Measurements from ENCODE around the gene ACVR2B. TPM values are rescaled to one million over a fixed set of nuclear protein-coding genes. Genes with fewer than 3 reads are reported as not detected.

ACVR2B gene
- total and polyA plus RNA-seq, 10 of the 15 experiments (the other 5 are each of a cell fraction or from before 2014, with no cell fraction given), result 0.27 to 2.9 (median 1.0) TPM

DNA sequence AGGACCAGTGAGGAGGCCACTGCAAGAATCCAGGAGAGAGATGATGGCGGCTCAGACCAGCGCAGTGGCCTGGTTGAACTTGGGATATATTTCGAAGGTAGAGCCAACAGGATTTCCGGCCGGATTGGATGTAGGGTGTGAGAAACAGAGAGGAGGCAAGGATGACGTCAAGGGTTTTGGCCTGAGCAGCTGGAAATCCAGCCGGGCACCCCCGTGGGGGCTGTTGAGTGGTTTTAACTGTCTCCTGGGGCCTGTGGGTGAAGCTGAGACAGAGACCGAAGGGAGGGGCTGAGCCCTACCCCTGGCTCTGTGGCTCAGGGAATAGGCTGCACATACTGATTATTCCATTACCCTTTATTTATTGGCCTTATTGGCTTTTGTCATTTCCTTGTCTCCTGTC, 88.1 kb downstream of the ACVR2B start (continued):
- no peak for TF ChIP-seq ATF7 (IDR thresholded peaks at IDR 0.05; ENCODE audit: low read depth)

Small RNA genes within 50 kb of the gene (small RNA-seq; reads per million reads assigned to genes)
- gene RF00019, result not detected

Other genes starting within 250 kb of the ACVR2B start
- not detected in 2 replicates for gene SLC22A13, start 188.1 kb upstream of the ACVR2B start, total RNA-seq (2014; rRNA removed)
- 0.13 and 0.18 TPM in 2 replicates for gene SLC22A13, start 188.1 kb upstream of the ACVR2B start, total RNA-seq (2014; rRNA removed; fragmentation: Illumina TruSeq; extraction: Trizol)
- 0.13 TPM in 1 of 2 replicates, not detected in the other for gene SLC22A13, start 188.1 kb upstream of the ACVR2B start, total RNA-seq (2021)
- gene SLC22A13, start 188.1 kb upstream of the ACVR2B start, polyA plus RNA-seq (2011; rRNA removed), result 0.11 TPM in 1 of 2 replicates, not detected in the other
- 0.03 TPM in 1 of 2 replicates, not detected in the other for gene SLC22A13, start 188.1 kb upstream of the ACVR2B start, polyA plus RNA-seq (2014; fragmentation: Illumina TruSeq; extraction: Trizol)
- gene SLC22A13, start 188.1 kb upstream of the ACVR2B start, polyA plus RNA-seq (2014; fragmentation: Nextera tagmentation; extraction: Ambion mirVana), result under 1 TPM in 1 of 2 experiments, not detected in 1; 0.04 TPM
- 0.05 and 0.19 TPM in 2 replicates for gene SLC22A13, start 188.1 kb upstream of the ACVR2B start, polyA plus RNA-seq (2014; rRNA removed)
- gene SLC22A13, start 188.1 kb upstream of the ACVR2B start, polyA plus RNA-seq (2016; fragmentation: Nextera tagmentation; extraction: Ambion mirVana), result not detected
- not detected in 2 replicates for gene SLC22A14, start 171.6 kb upstream of the ACVR2B start, total RNA-seq (2014; rRNA removed)
- not detected in 2 replicates for gene SLC22A14, start 171.6 kb upstream of the ACVR2B start, total RNA-seq (2014; rRNA removed; fragmentation: Illumina TruSeq; extraction: Trizol)
- not detected in 2 replicates for gene SLC22A14, start 171.6 kb upstream of the ACVR2B start, total RNA-seq (2021)
- gene SLC22A14, start 171.6 kb upstream of the ACVR2B start, polyA plus RNA-seq (2011; rRNA removed), result 0.04 TPM in 1 of 2 replicates, not detected in the other
- gene SLC22A14, start 171.6 kb upstream of the ACVR2B start, polyA plus RNA-seq (2014; fragmentation: Illumina TruSeq; extraction: Trizol), result not detected in 2 replicates
- not detected for gene SLC22A14, start 171.6 kb upstream of the ACVR2B start, polyA plus RNA-seq (2014; fragmentation: Nextera tagmentation; extraction: Ambion mirVana)
- not detected in 2 replicates for gene SLC22A14, start 171.6 kb upstream of the ACVR2B start, polyA plus RNA-seq (2014; rRNA removed)
- gene SLC22A14, start 171.6 kb upstream of the ACVR2B start, polyA plus RNA-seq (2016; fragmentation: Nextera tagmentation; extraction: Ambion mirVana), result not detected
- 3.5 and 3.7 TPM in 2 replicates for gene XYLB, start 107.1 kb upstream of the ACVR2B start, total RNA-seq (2014; rRNA removed)
- gene XYLB, start 107.1 kb upstream of the ACVR2B start, total RNA-seq (2014; rRNA removed; fragmentation: Illumina TruSeq; extraction: Trizol), result 2.8 and 3.1 TPM in 2 replicates
- 2.9 and 4.0 TPM in 2 replicates for gene XYLB, start 107.1 kb upstream of the ACVR2B start, total RNA-seq (2021)
- gene XYLB, start 107.1 kb upstream of the ACVR2B start, polyA plus RNA-seq (2011; rRNA removed), result 3.1 and 6.1 TPM in 2 replicates
- 3.9 and 5.4 TPM in 2 replicates for gene XYLB, start 107.1 kb upstream of the ACVR2B start, polyA plus RNA-seq (2014; fragmentation: Illumina TruSeq; extraction: Trizol)
- under 1 TPM; 0.60 to 0.80 TPM for gene XYLB, start 107.1 kb upstream of the ACVR2B start, polyA plus RNA-seq (2014; fragmentation: Nextera tagmentation; extraction: Ambion mirVana)
- 2.6 and 3.8 TPM in 2 replicates for gene XYLB, start 107.1 kb upstream of the ACVR2B start, polyA plus RNA-seq (2014; rRNA removed)
- 1 to 10 TPM; 3.3 to 5.0 TPM for gene XYLB, start 107.1 kb upstream of the ACVR2B start, polyA plus RNA-seq (2016; fragmentation: Nextera tagmentation; extraction: Ambion mirVana)
- 17.3 and 19.4 TPM in 2 replicates for gene EXOG, start 42.5 kb downstream of the ACVR2B start, total RNA-seq (2014; rRNA removed)
- 16.9 and 17.0 TPM in 2 replicates for gene EXOG, start 42.5 kb downstream of the ACVR2B start, total RNA-seq (2014; rRNA removed; fragmentation: Illumina TruSeq; extraction: Trizol)
- 16.9 and 19.8 TPM in 2 replicates for gene EXOG, start 42.5 kb downstream of the ACVR2B start, total RNA-seq (2021)
- gene EXOG, start 42.5 kb downstream of the ACVR2B start, polyA plus RNA-seq (2011; rRNA removed), result 20.7 and 22.1 TPM in 2 replicates
- 18.6 and 24.5 TPM in 2 replicates for gene EXOG, start 42.5 kb downstream of the ACVR2B start, polyA plus RNA-seq (2014; fragmentation: Illumina TruSeq; extraction: Trizol)
- 1 to 10 TPM; 7.8 to 8.6 TPM for gene EXOG, start 42.5 kb downstream of the ACVR2B start, polyA plus RNA-seq (2014; fragmentation: Nextera tagmentation; extraction: Ambion mirVana)
- gene EXOG, start 42.5 kb downstream of the ACVR2B start, polyA plus RNA-seq (2014; rRNA removed), result 20.9 and 22.1 TPM in 2 replicates
- 10 to 100 TPM; 20.4 to 20.6 TPM for gene EXOG, start 42.5 kb downstream of the ACVR2B start, polyA plus RNA-seq (2016; fragmentation: Nextera tagmentation; extraction: Ambion mirVana)
- not detected in 2 replicates for gene SCN5A, start 195.8 kb downstream of the ACVR2B start, total RNA-seq (2014; rRNA removed)
- gene SCN5A, start 195.8 kb downstream of the ACVR2B start, total RNA-seq (2014; rRNA removed; fragmentation: Illumina TruSeq; extraction: Trizol), result not detected in 2 replicates
- gene SCN5A, start 195.8 kb downstream of the ACVR2B start, total RNA-seq (2021), result not detected in 2 replicates
- gene SCN5A, start 195.8 kb downstream of the ACVR2B start, polyA plus RNA-seq (2011; rRNA removed), result not detected in 2 replicates
- gene SCN5A, start 195.8 kb downstream of the ACVR2B start, polyA plus RNA-seq (2014; fragmentation: Illumina TruSeq; extraction: Trizol), result not detected in 2 replicates
- not detected for gene SCN5A, start 195.8 kb downstream of the ACVR2B start, polyA plus RNA-seq (2014; fragmentation: Nextera tagmentation; extraction: Ambion mirVana)
- not detected in 2 replicates for gene SCN5A, start 195.8 kb downstream of the ACVR2B start, polyA plus RNA-seq (2014; rRNA removed)
- gene SCN5A, start 195.8 kb downstream of the ACVR2B start, polyA plus RNA-seq (2016; fragmentation: Nextera tagmentation; extraction: Ambion mirVana), result not detected